Osteoblast (primary cell): Measurements from ENCODE around the gene XDH. TPM values are rescaled to one million over a fixed set of nuclear protein-coding genes. Genes with fewer than 3 reads are reported as not detected.

ENCODE experiments used
- DNase-seq: peaks from one replicate; pipeline ENCODE4 v3.0.0; 2011; ENCODE audit warnings: low spot score, mixed read lengths; ENCODE audit not compliant: insufficient read length; ENCODE audit errors: missing footprints
- H2AFZ ChIP-seq: 2 replicates; pipeline ENCODE4 v1.6.0; 2011; ENCODE audit warnings: mild to moderate bottlenecking, low read length
- H3K27ac ChIP-seq: 2 replicates; pipeline ENCODE4 v1.5.1; 2011; ENCODE audit warnings: mild to moderate bottlenecking, low read depth, low read length, moderate library complexity
- H3K27me3 ChIP-seq: 2 replicates; pipeline ENCODE4 v1.6.0; 2012; ENCODE audit warnings: mild to moderate bottlenecking, control low read depth, inconsistent platforms, low read length, moderate library complexity; ENCODE audit not compliant: insufficient read depth
- H3K36me3 ChIP-seq: 2 replicates; pipeline ENCODE4 v1.5.1; 2011; ENCODE audit warnings: mild to moderate bottlenecking, low read length, control low read depth, moderate library complexity; ENCODE audit not compliant: insufficient read depth
- H3K4me1 ChIP-seq: 2 replicates; pipeline ENCODE4 v1.5.1; 2011; ENCODE audit warnings: mild to moderate bottlenecking, low read length, control low read depth, moderate library complexity; ENCODE audit not compliant: insufficient read depth
- H3K4me2 ChIP-seq: 2 replicates; pipeline ENCODE4 v1.6.0; 2011; ENCODE audit warnings: mild to moderate bottlenecking, low read length; ENCODE audit not compliant: insufficient read depth
- H3K4me3 ChIP-seq: fragments of 200-600 bp; sonication (generic); 3 replicates; pipeline ENCODE4 v1.5.1; 2012; ENCODE audit warnings: mild to moderate bottlenecking, low read length, inconsistent platforms; ENCODE audit not compliant: insufficient read depth
- H3K79me2 ChIP-seq: 2 replicates; pipeline ENCODE4 v1.6.0; 2012; ENCODE audit warnings: mild to moderate bottlenecking, low read length, control low read depth, inconsistent platforms; ENCODE audit not compliant: insufficient read depth
- H3K9me3 ChIP-seq: 2 replicates; pipeline ENCODE4 v1.5.1; 2011; ENCODE audit warnings: low read depth, low read length, control low read depth
- H4K20me1 ChIP-seq: 2 replicates; pipeline ENCODE4 v1.6.0; 2012; ENCODE audit warnings: mild to moderate bottlenecking, low read length, control low read depth; ENCODE audit not compliant: insufficient read depth
- CTCF ChIP-seq: IDR thresholded peaks from 2 replicates; pipeline ENCODE4 v1.5.1; 2011; ENCODE audit warnings: mild to moderate bottlenecking, low read depth, low read length, moderate library complexity; ENCODE audit errors: extremely low read depth
- total RNA-seq: library from RNA; depleted of rRNA; stranded (reverse); fragments of >200 nt; gene quantifications from 2 replicates; pipeline ENCODE4 v1.2.3, GENCODE V29; 2012

XDH gene
- total RNA-seq, 1 donor, result under 0.01 TPM

GRCh38 chr2:31349160-31349559 is 65.4 kb downstream of the XDH start:
- Histone ChIP-seq H3K9me3 (no peaks in the 10 kb centered on the region), H3K4me2 (no peak overlapping the region), H4K20me1 (no peaks in the 10 kb centered on the region), H3K4me1 (no peaks in the 10 kb centered on the region), H2AFZ (no peak overlapping the region), H3K27ac (no peak overlapping the region), H3K36me3 (no peaks in the 10 kb centered on the region), H3K79me2 (no peaks in the 10 kb centered on the region), H3K27me3 (no peaks in the 10 kb centered on the region), H3K4me3 (no peak overlapping the region)
- TF ChIP-seq CTCF, result no peak
- DNase-seq, result no peak

- Histone ChIP-seq H3K4me1 (no peaks in the 10 kb centered on the region), H3K36me3 (no peaks in the 10 kb centered on the region), H3K27me3 (no peaks in the 10 kb centered on the region), H3K4me3 (no peak overlapping the region), H3K27ac (no peak overlapping the region), H4K20me1 (no peaks in the 10 kb centered on the region), H3K9me3 (no peaks in the 10 kb centered on the region), H2AFZ (no peak overlapping the region), H3K4me2 (no peak overlapping the region), H3K79me2 (no peaks in the 10 kb centered on the region)
- no peak for DNase-seq
- TF ChIP-seq CTCF, result no peak
Measured at GRCh38 chr2:31348618-31349017, 65.9 kb downstream of the XDH start.

GRCh38 chr2:31347750-31348149 is 66.8 kb downstream of the XDH start:
- H3K27me3 ChIP-seq, result no peaks in the 10 kb centered on the region
- no peaks in the 10 kb centered on the region for H3K36me3 ChIP-seq
- no peaks in the 10 kb centered on the region for H3K9me3 ChIP-seq
- no peak overlapping the region for H2AFZ ChIP-seq
- no peak overlapping the region for H3K4me2 ChIP-seq
- H4K20me1 ChIP-seq, result no peaks in the 10 kb centered on the region
- H3K4me1 ChIP-seq, result no peaks in the 10 kb centered on the region
- H3K4me3 ChIP-seq, result no peak overlapping the region
- DNase-seq, result no peak
- TF ChIP-seq CTCF, result no peak
- no peak overlapping the region for H3K27ac ChIP-seq
- H3K79me2 ChIP-seq, result no peaks in the 10 kb centered on the region

- Histone ChIP-seq H3K27ac (no peak overlapping the region), H3K9me3 (no peaks in the 10 kb centered on the region), H3K4me3 (no peak overlapping the region), H3K4me2 (no peak overlapping the region), H2AFZ (no peak overlapping the region), H3K36me3 (no peaks in the 10 kb centered on the region), H3K4me1 (no peaks in the 10 kb centered on the region), H4K20me1 (no peaks in the 10 kb centered on the region), H3K27me3 (no peaks in the 10 kb centered on the region), H3K79me2 (no peaks in the 10 kb centered on the region)
- TF ChIP-seq CTCF, result no peak
- DNase-seq, result no peak
Measured at GRCh38 chr2:31347319-31347718, 67.2 kb downstream of the XDH start.
